KMS-11 (cell line): ENCODE data around the gene PTPN23.

Experiments
- H2AFZ ChIP-seq: fragments of 200-600 bp; sonication (generic); 2 replicates; pipeline ENCODE4 v1.6.1; 2016; ENCODE audit warnings: antibody characterized with exemption, mixed run types, low read depth
- H3K27ac ChIP-seq: fragments of 200-600 bp; sonication (generic); 2 replicates; pipeline ENCODE4 v1.6.1; 2016; ENCODE audit warnings: mild to moderate bottlenecking, mixed run types
- H3K27me3 ChIP-seq: fragments of 200-600 bp; sonication (generic); 2 replicates; pipeline ENCODE4 v1.6.1; 2017; ENCODE audit warnings: mild to moderate bottlenecking, low read depth, mixed run types, moderate library complexity; ENCODE audit not compliant: insufficient read depth
- H3K36me3 ChIP-seq: fragments of 200-600 bp; sonication (generic); 2 replicates; pipeline ENCODE4 v1.6.1; 2017; ENCODE audit warnings: mild to moderate bottlenecking, mixed run types; ENCODE audit not compliant: insufficient read depth
- H3K4me1 ChIP-seq: fragments of 200-600 bp; sonication (generic); 2 replicates; pipeline ENCODE4 v1.6.1; 2016; ENCODE audit warnings: mild to moderate bottlenecking, low read depth, mixed run types; ENCODE audit not compliant: poor library complexity, severe bottlenecking
- H3K4me2 ChIP-seq: fragments of 200-600 bp; sonication (generic); 2 replicates; pipeline ENCODE4 v1.7.0; 2016; ENCODE audit warnings: mild to moderate bottlenecking, mixed run types
- H3K4me3 ChIP-seq: fragments of 200-600 bp; sonication (generic); IDR thresholded peaks from 2 replicates; pipeline ENCODE4 v1.6.1; 2017; ENCODE audit warnings: low read depth, low read length, mixed read lengths; ENCODE audit not compliant: insufficient read depth
- H3K79me2 ChIP-seq: fragments of 200-600 bp; sonication (generic); 2 replicates; pipeline ENCODE4 v1.6.1; 2016; ENCODE audit warnings: low read depth, mixed run types; ENCODE audit not compliant: insufficient read depth
- H3K9ac ChIP-seq: fragments of 200-600 bp; sonication (generic); 2 replicates; pipeline ENCODE4 v1.6.1; 2016; ENCODE audit warnings: mild to moderate bottlenecking, mixed run types
- H4K20me1 ChIP-seq: fragments of 200-600 bp; sonication (generic); 2 replicates; pipeline ENCODE4 v1.6.1; 2016; ENCODE audit warnings: mild to moderate bottlenecking, mixed run types; ENCODE audit not compliant: insufficient read depth
- CTCF ChIP-seq: fragments of 200-600 bp; sonication (generic); conservative IDR thresholded peaks from 2 replicates; pipeline ENCODE4 v1.6.1; 2017; ENCODE audit warnings: low read depth, mild to moderate bottlenecking, antibody characterized with exemption, low read length, moderate library complexity, mixed read lengths

Gene PTPN23

GRCh38 chr3:47427866-47428265 lies 47.0 kb downstream of the PTPN23 start:
- Histone ChIP-seq H4K20me1 (no peaks in the 10 kb centered on the region), H3K27me3 (no peaks in the 10 kb centered on the region), H3K4me2 (no peak overlapping the region), H3K79me2 (no peaks in the 10 kb centered on the region), H3K36me3 (no peaks in the 10 kb centered on the region), H3K9ac (no peak overlapping the region), H3K4me3 (no peak overlapping the region), H3K4me1 (no peaks in the 10 kb centered on the region), H2AFZ (no peak overlapping the region), H3K27ac (no peak overlapping the region)
- no peak for TF ChIP-seq CTCF

GRCh38 chr3:47428662-47429061 lies 47.8 kb downstream of the PTPN23 start:
- Histone ChIP-seq H4K20me1 (no peaks in the 10 kb centered on the region), H3K4me2 (no peak overlapping the region), H3K27me3 (no peaks in the 10 kb centered on the region), H3K9ac (no peak overlapping the region), H3K36me3 (no peaks in the 10 kb centered on the region), H2AFZ (no peak overlapping the region), H3K27ac (no peak overlapping the region), H3K4me3 (no peak overlapping the region), H3K4me1 (peaks cover 3% of the 10 kb centered on the region), H3K79me2 (no peaks in the 10 kb centered on the region)
- no peak for TF ChIP-seq CTCF

- H3K4me3 ChIP-seq: no peak overlapping the region
- H3K9ac ChIP-seq: no peak overlapping the region
- H3K4me2 ChIP-seq: no peak overlapping the region
- H3K36me3 ChIP-seq: no peaks in the 10 kb centered on the region
- H4K20me1 ChIP-seq: no peaks in the 10 kb centered on the region
- no peaks in the 10 kb centered on the region for H3K27me3 ChIP-seq
- no peak for TF ChIP-seq CTCF
- no peak overlapping the region for H2AFZ ChIP-seq
- peaks cover 11% of the 10 kb centered on the region for H3K4me1 ChIP-seq
- no peaks in the 10 kb centered on the region for H3K79me2 ChIP-seq
- H3K27ac ChIP-seq: no peak overlapping the region
Measured at GRCh38 chr3:47429476-47430270, 48.9 kb downstream of the PTPN23 start.

- no peak overlapping the region for H3K4me2 ChIP-seq
- no peaks in the 10 kb centered on the region for H3K79me2 ChIP-seq
- H3K27me3 ChIP-seq: no peaks in the 10 kb centered on the region
- H2AFZ ChIP-seq: no peak overlapping the region
- H3K36me3 ChIP-seq: no peaks in the 10 kb centered on the region
- no peak overlapping the region for H3K4me3 ChIP-seq
- TF ChIP-seq CTCF: no peak
- H3K4me1 ChIP-seq: peaks cover 11% of the 10 kb centered on the region
- no peak overlapping the region for H3K27ac ChIP-seq
- no peak overlapping the region for H3K9ac ChIP-seq
- H4K20me1 ChIP-seq: no peaks in the 10 kb centered on the region
Measured at GRCh38 chr3:47430606-47431005, 49.8 kb downstream of the PTPN23 start.
